Measurements from ENCODE around the gene WDR4.

DNA sequence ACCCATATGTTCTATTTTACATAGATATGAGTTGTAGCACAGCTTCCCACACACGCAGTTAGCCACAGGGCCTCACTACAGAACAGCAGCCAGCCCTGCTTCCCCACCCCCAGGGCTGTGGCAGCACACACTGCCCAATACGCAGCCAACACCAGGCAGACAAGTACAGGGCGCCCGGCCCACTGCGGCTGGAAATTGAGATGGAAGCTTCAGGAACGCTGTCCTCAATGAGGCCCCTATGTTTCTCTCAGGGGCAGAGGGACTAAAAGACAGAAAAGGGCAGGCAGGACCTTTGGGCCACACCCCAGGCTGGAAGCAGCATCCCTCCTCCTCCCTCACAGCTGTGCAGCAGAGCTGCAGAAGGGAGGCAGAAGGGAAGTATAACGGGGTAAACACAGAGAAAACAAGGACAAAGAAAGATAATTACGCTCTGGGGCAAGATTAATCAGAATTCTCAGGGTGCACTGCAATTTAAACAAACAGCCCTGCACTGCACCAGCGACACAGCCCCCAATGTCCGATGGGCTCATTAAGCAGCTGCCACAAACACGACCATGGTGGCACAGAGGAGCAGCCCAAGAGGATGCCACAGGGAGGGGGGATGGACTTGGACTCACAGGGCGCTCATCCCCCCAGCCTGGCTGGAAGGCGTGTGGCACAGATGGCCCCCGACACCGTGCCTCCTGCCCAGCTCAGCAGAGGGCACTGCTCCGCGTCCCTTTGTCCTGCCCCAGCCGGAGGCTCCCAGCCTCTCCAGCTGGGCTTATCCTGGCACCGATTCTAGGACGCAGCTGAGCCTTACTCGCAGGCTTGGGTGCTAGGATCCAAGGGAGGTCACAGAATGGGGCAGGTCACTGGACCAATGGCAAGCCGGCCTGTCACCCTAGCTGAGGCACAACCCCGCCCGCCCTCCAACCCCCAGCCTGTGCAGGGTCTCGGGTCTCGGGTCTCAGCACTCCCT is 14.2 kb downstream of the WDR4 start:
- TF ChIP-seq, protein P1, sequence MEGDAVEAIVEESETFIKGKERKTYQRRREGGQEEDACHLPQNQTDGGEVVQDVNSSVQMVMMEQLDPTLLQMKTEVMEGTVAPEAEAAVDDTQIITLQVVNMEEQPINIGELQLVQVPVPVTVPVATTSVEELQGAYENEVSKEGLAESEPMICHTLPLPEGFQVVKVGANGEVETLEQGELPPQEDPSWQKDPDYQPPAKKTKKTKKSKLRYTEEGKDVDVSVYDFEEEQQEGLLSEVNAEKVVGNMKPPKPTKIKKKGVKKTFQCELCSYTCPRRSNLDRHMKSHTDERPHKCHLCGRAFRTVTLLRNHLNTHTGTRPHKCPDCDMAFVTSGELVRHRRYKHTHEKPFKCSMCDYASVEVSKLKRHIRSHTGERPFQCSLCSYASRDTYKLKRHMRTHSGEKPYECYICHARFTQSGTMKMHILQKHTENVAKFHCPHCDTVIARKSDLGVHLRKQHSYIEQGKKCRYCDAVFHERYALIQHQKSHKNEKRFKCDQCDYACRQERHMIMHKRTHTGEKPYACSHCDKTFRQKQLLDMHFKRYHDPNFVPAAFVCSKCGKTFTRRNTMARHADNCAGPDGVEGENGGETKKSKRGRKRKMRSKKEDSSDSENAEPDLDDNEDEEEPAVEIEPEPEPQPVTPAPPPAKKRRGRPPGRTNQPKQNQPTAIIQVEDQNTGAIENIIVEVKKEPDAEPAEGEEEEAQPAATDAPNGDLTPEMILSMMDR (IDR thresholded peaks at IDR 0.05; ENCODE audit: low read length) = no peak
- no peak for TF ChIP-seq EZH2 (IDR thresholded peaks at IDR 0.05; ENCODE audit: borderline replicate concordance, low read length)
